Pancreas (tissue), 10 donors: Measurements from ENCODE around the gene POLR2B. TPM values are rescaled to one million over a fixed set of nuclear protein-coding genes. Genes with fewer than 3 reads are reported as not detected.

Experiments
- ATAC-seq, 4 donors: fragments of 200-7000 bp; cut with Tn5 transposase; one replicate each; pipeline versions ENCODE4 v1.8.0 to v1.9.1; 2020; ENCODE audit warnings: mild to moderate bottlenecking in 4 of 4, moderate library complexity in 4 of 4
- DNase-seq, 6 donors: peaks; one replicate each; pipeline ENCODE4 v3.0.0-alpha.2; 2020
- FAIRE-seq: peaks from 2 replicates; lab custom pipeline; 2012; peaks lifted over from hg19 to GRCh38; lab: Jason Lieb, UNC
- H3K27ac ChIP-seq, 4 donors: fragments of 200-600 bp; sonication (generic); 1 replicate in 3 of 4; 2 replicates in 1 of 4; pipeline versions ENCODE4 v1.5.0 to v1.8.0; 2020
- H3K27me3 ChIP-seq, 4 donors: fragments of 200-600 bp; one replicate each; pipeline ENCODE4 v1.8.0; 2021
- H3K36me3 ChIP-seq, 3 donors: fragments of 200-600 bp; sonication (generic) in 1 of 3; one replicate each; pipeline versions ENCODE4 v1.5.0 to v1.8.0; 2020 to 2021
- H3K4me1 ChIP-seq, 3 donors: fragments of 200-600 bp; one replicate each; pipeline ENCODE4 v1.8.0; 2021
- H3K4me3 ChIP-seq, 4 donors: fragments of 200-600 bp; sonication (generic) in 2 of 4; one replicate each; pipeline versions ENCODE4 v1.5.0 to v1.8.0; 2020 to 2021
- H3K9me3 ChIP-seq, 4 donors: fragments of 200-600 bp; one replicate each; pipeline ENCODE4 v1.8.0; 2021
- CTCF ChIP-seq, 4 donors: fragments of 200-600 bp; sonication (generic) in 3 of 4; IDR thresholded peaks; one replicate each; pipeline versions ENCODE4 v1.5.0 to v1.8.0; 2021; ENCODE audit warnings: antibody characterized with exemption in 4 of 4
- WGBS, 2 donors: extraction: QIAGEN DNeasy Blood & Tissue Kit; methylation state at CpG; one replicate each; pipeline ENCODE4 v1.1.7; 2013; 5-methylcytosine and 5-hydroxymethylcytosine counted together
- intact Hi-C, 3 donors: fragments of 100-400 bp; cut with DNase I; formaldehyde crosslinking; loops; one replicate each; pipeline versions ENCODE4 v1.11.1 to v1.14.2; 2022
- polyA plus RNA-seq, 2 donors: library from polyadenylated mRNA; stranded (reverse); fragments of 200-250 nt; gene quantifications; one replicate each; pipeline ENCODE4 v1.2.3, GENCODE V29; 2013
- total RNA-seq, 6 donors: library from RNA; stranded (reverse); fragmentation: NEBNext Ultra II Directional in 4 of 6; extraction: Animal tissue kit (Norgen Biotek cat#: 25700) in 4 of 6; gene quantifications; one replicate each; pipeline versions ENCODE4 v1.2.1 to v1.2.4, GENCODE V29; 2021 to 2023
- donor health status: healthy with polysubstance abuse.
- donor health status: DM: no; HTN: no; CAD: no; lungs with moderate emphysema.
- donor health status: DM: no; HTN: no; CAD: no.
- donor health status: control.
- donor health status: control.
- donor health status: Bipolar disorder and iron deficiency.
- donor health status: DM: yes; HTN: yes; CAD: no.
- donor health status: DM: no; HTN: no; CAD: no.
- donor health status: DM: no; HTN: no; CAD: no.
- donor health status: DM: yes; HTN: yes; CAD: no.

The POLR2B gene
- total and polyA plus RNA-seq, 8 donors = 19.2 to 48.2 (median 35.2) TPM

GRCh38 chr4:57020467-57021101 is 41.9 kb downstream of the POLR2B start:
- TF ChIP-seq CTCF (IDR thresholded peaks at IDR 0.05) = no peak
- Histone ChIP-seq H3K27me3 (no peaks in the 10 kb centered on the region), H3K4me1 (no peaks in the 10 kb centered on the region), H3K36me3 (peaks cover 0 to 70% (median 46%) of the 10 kb centered on the region in 3 donors), H3K4me3 (no peak overlapping the region), H3K9me3 (no peaks in the 10 kb centered on the region), H3K27ac (no peak overlapping the region)
- DNase-seq (no peak), FAIRE-seq (no peak), ATAC-seq (peak in 2 of 4 donors; percentile 32 to 37)
- 85 to 96% methylated on average over 5 of the region's 5 CpGs for WGBS, 2 donors
- intact Hi-C loops = no loop called here

GRCh38 chr4:57023104-57023503 is 44.4 kb downstream of the POLR2B start:
- no peak for FAIRE-seq
- H3K9me3 ChIP-seq = no peaks in the 10 kb centered on the region
- WGBS, 2 donors = 84 to 90% methylated on average over 4 of the region's 4 CpGs

GRCh38 chr4:57034520-57034919 is 55.8 kb downstream of the POLR2B start:
- 70 to 79% methylated on average over 3 of the region's 3 CpGs for WGBS, 2 donors
- no peak for TF ChIP-seq CTCF (IDR thresholded peaks at IDR 0.05)
- intact Hi-C loops = no loop called here

More at GRCh38 chr4:57023104-57023503, 44.4 kb downstream of the POLR2B start:
- Histone ChIP-seq H3K4me1 (no peaks in the 10 kb centered on the region), H3K36me3 (peaks cover 0 to 63% (median 48%) of the 10 kb centered on the region in 3 donors), H3K27ac (no peak overlapping the region), H3K4me3 (no peak overlapping the region), H3K27me3 (no peaks in the 10 kb centered on the region)
- DNase-seq (no peak), ATAC-seq (no peak)
- no peak for TF ChIP-seq CTCF (IDR thresholded peaks at IDR 0.05)
- intact Hi-C loops = no loop called here

GRCh38 chr4:57037982-57038604 is 59.4 kb downstream of the POLR2B start:
- H3K4me3 ChIP-seq = no peak overlapping the region

More at GRCh38 chr4:57034520-57034919, 55.8 kb downstream of the POLR2B start:
- ATAC-seq = no peak
- Histone ChIP-seq H3K4me3 (no peak overlapping the region), H3K27me3 (no peaks in the 10 kb centered on the region), H3K4me1 (no peaks in the 10 kb centered on the region), H3K27ac (no peak overlapping the region), H3K9me3 (no peaks in the 10 kb centered on the region), H3K36me3 (peaks cover 0 to 20% (median 11%) of the 10 kb centered on the region in 3 donors)
- DNase-seq = no peak
- FAIRE-seq = no peak

More at GRCh38 chr4:57037982-57038604, 59.4 kb downstream of the POLR2B start:
- Histone ChIP-seq H3K36me3 (no peaks in the 10 kb centered on the region), H3K9me3 (no peaks in the 10 kb centered on the region), H3K27ac (no peak overlapping the region), H3K4me1 (no peaks in the 10 kb centered on the region), H3K27me3 (no peaks in the 10 kb centered on the region)
- FAIRE-seq = no peak
- peak; percentile 45 to 84 (median 56) for DNase-seq
- TF ChIP-seq CTCF (IDR thresholded peaks at IDR 0.05) = peak; percentile 63 to 80 (median 72)
- peak; percentile 69 to 93 (median 92) for ATAC-seq
- 30 to 32% methylated on average over 15 of the region's 15 CpGs for WGBS, 2 donors
- intact Hi-C loops = no loop called here
